K562 (cell line): ENCODE results near the gene TEX53. TPM values are rescaled to one million over a fixed set of nuclear protein-coding genes. Genes with fewer than 3 reads are reported as not detected.

Experiments used
- ATAC-seq: fragments of 200-7000 bp; cut with Tn5 transposase; 3 replicates; pipeline ENCODE4 v1.9.1; 2020; ENCODE audit warnings: moderate library complexity
- BruUV-seq: library from RNA; stranded (reverse); fragments of 400-500 nt; replicated peaks from 2 replicates; lab custom pipeline; 2021; lab: Mats Ljungman, UMichigan
- CTCF ChIA-PET: fragments of 300-600 bp; formaldehyde crosslinking; extraction: SDS; loops from one replicate; lab custom pipeline; 2021; ENCODE audit warnings: low intra/inter-chr PET ratio; lab: Yijun Ruan, JAX
- POLR2A ChIA-PET: fragments of 300-600, 350-650 bp; sonication (Branson Sonifier 250); formaldehyde crosslinking; extraction: SDS; loops from one replicate; lab custom pipeline; 2021; ENCODE audit warnings: antibody characterized with exemption, inconsistent platforms; lab: Yijun Ruan, JAX
- DNase-seq, 4 experiments: peaks; one replicate each; pipeline versions ENCODE4 v3.0.0 to v3.0.0-alpha.2; 2011 to 2018; ENCODE audit warnings: low spot score in 3 of 4, mixed read lengths in 3 of 4; ENCODE audit errors: extremely low read depth in 1 of 4
- FAIRE-seq: peaks from 2 replicates; lab custom pipeline; 2011; peaks lifted over from hg19 to GRCh38; lab: Jason Lieb, UNC
- H2AFZ ChIP-seq: 2 replicates; pipeline ENCODE4 v1.6.0; 2011; ENCODE audit warnings: low read depth, low read length, control low read depth, inconsistent platforms
- H3K27ac ChIP-seq: fragments of 200-600 bp; 3 replicates; pipeline ENCODE4 v1.8.0; 2011; ENCODE audit warnings: low read depth, mild to moderate bottlenecking, control low read depth, inconsistent platforms, low read length, moderate library complexity, mixed read lengths; ENCODE audit errors: extremely low read depth
- H3K27me3 ChIP-seq, 2 experiments: fragments of 300-600 bp in 1 of 2; 2 replicates in 1 of 2; 3 replicates in 1 of 2; pipeline versions ENCODE4 v1.6.0 to v1.8.0; 2011; ENCODE audit warnings: inconsistent platforms in 2 of 2, low read length in 2 of 2, mild to moderate bottlenecking in 1 of 2, mixed read lengths in 1 of 2, moderate library complexity in 1 of 2; ENCODE audit not compliant: control insufficient read depth in 2 of 2, insufficient read depth in 2 of 2
- H3K36me3 ChIP-seq: fragments of 300-600 bp; 3 replicates; pipeline ENCODE4 v1.8.0; 2011; ENCODE audit warnings: mild to moderate bottlenecking, low read length, inconsistent platforms; ENCODE audit not compliant: control insufficient read depth, insufficient read depth
- H3K4me1 ChIP-seq, 2 experiments: fragments of 200-600 bp in 1 of 2; replicated peaks in 1 of 2; 2 replicates in 1 of 2; 3 replicates in 1 of 2; pipeline versions ENCODE4 v1.5.1 to v1.8.0; 2011; ENCODE audit warnings: inconsistent platforms in 2 of 2, low read length in 2 of 2, mild to moderate bottlenecking in 1 of 2, mixed read lengths in 1 of 2, moderate library complexity in 1 of 2; ENCODE audit not compliant: control insufficient read depth in 2 of 2, insufficient read depth in 2 of 2
- H3K4me2 ChIP-seq: 2 replicates; pipeline ENCODE4 v1.6.1; 2011; ENCODE audit warnings: low read length, control low read depth, inconsistent platforms, mixed read lengths; ENCODE audit not compliant: insufficient read depth
- H3K4me3 ChIP-seq: fragments of 200-600 bp; sonication (generic), shearing (Covaris generic); 2 replicates; pipeline ENCODE4 v1.5.1; 2016; ENCODE audit warnings: control low read depth, inconsistent platforms
- H3K79me2 ChIP-seq: fragments of 200-600 bp; 3 replicates; pipeline ENCODE4 v1.8.0; 2011; ENCODE audit warnings: low read length, inconsistent platforms; ENCODE audit not compliant: control insufficient read depth, insufficient read depth
- H3K9ac ChIP-seq, 2 experiments: 2 replicates each; pipeline versions ENCODE4 v1.6.0 to v1.6.1; 2011; ENCODE audit warnings: low read depth in 2 of 2, low read length in 2 of 2, control low read depth in 1 of 2, inconsistent platforms in 1 of 2, mild to moderate bottlenecking in 1 of 2, mixed read lengths in 1 of 2; ENCODE audit not compliant: insufficient read depth in 1 of 2
- H3K9me1 ChIP-seq: one replicate; pipeline ENCODE4 v1.6.0; 2011; ENCODE audit warnings: inconsistent platforms, mild to moderate bottlenecking, low read length, moderate library complexity; ENCODE audit not compliant: control insufficient read depth, insufficient read depth
- H3K9me3 ChIP-seq: replicated peaks from 2 replicates; pipeline ENCODE4 v1.5.1; 2011; ENCODE audit warnings: low read depth, low read length, inconsistent platforms; ENCODE audit not compliant: control insufficient read depth, insufficient read depth
- H4K20me1 ChIP-seq: replicated peaks from 2 replicates; pipeline ENCODE4 v1.6.1; 2011; ENCODE audit warnings: low read length, inconsistent platforms, mixed read lengths; ENCODE audit not compliant: control insufficient read depth, insufficient read depth
- ATF3 ChIP-seq, 2 experiments: fragments of 450-650 bp in 1 of 2; sonication (generic) in 1 of 2; formaldehyde crosslinking in 1 of 2; IDR thresholded peaks in 1 of 2; conservative IDR thresholded peaks in 1 of 2; 2 replicates each; pipeline versions ENCODE4 v1.6.1 to v1.8.1; 2016 to 2023; ENCODE audit warnings: mild to moderate bottlenecking in 2 of 2, moderate library complexity in 2 of 2, inconsistent platforms in 1 of 2, missing genetic modification reagents in 1 of 2
- BRD4 ChIP-seq: fragments of 200-600 bp; sonication (generic); IDR thresholded peaks from 2 replicates; pipeline ENCODE4 v1.6.1; 2017; ENCODE audit warnings: inconsistent platforms
- CBX8 ChIP-seq: fragments of 200-600 bp; sonication (generic); IDR thresholded peaks from 2 replicates; pipeline ENCODE4 v1.6.1; 2012; ENCODE audit warnings: borderline replicate concordance, mixed run types, low read depth, mild to moderate bottlenecking, moderate library complexity, mixed read lengths, low read length, control low read depth, inconsistent platforms; ENCODE audit not compliant: poor library complexity, severe bottlenecking; ENCODE audit errors: extremely low read depth
- CLOCK ChIP-seq: fragments of 250-450 bp; sonication (Bioruptor Pico); IDR thresholded peaks from 2 replicates; pipeline ENCODE4 v1.4.0; 2020; ENCODE audit warnings: mild to moderate bottlenecking, moderate library complexity, borderline replicate concordance
- ETV1 ChIP-seq: fragments of 450-650 bp; conservative IDR thresholded peaks from 2 replicates; pipeline ENCODE4 v1.6.1; 2016; ENCODE audit warnings: missing genetic modification characterization, control low read depth, low read depth, missing compliant biosample characterization
- MCM3 ChIP-seq: fragments of 450-650 bp; IDR thresholded peaks from 2 replicates; pipeline ENCODE4 v1.6.1; 2016
- MTA2 ChIP-seq: fragments of 450-650 bp; IDR thresholded peaks from 2 replicates; pipeline ENCODE4 v1.6.1; 2016; ENCODE audit warnings: low read depth
- NFIC ChIP-seq: fragments of 450-650 bp; IDR thresholded peaks from 2 replicates; pipeline ENCODE4 v1.6.1; 2017; ENCODE audit warnings: mild to moderate bottlenecking, inconsistent platforms
- NFYB ChIP-seq: IDR thresholded peaks from 2 replicates; pipeline ENCODE4 v1.6.1; 2011; ENCODE audit warnings: mild to moderate bottlenecking, moderate library complexity; ENCODE audit not compliant: insufficient read length; ENCODE audit errors: extremely low read depth
- ZFP30 ChIP-seq: fragments of 250-450 bp; sonication (Bioruptor Pico); IDR thresholded peaks from 2 replicates; pipeline ENCODE4 v1.8.0; 2022; ENCODE audit warnings: moderate library complexity, mild to moderate bottlenecking, inconsistent platforms, borderline replicate concordance
- ZNF324 ChIP-seq: fragments of 250-450 bp; sonication (Bioruptor Pico); IDR thresholded peaks from 2 replicates; pipeline ENCODE4 v1.4.0; 2020; ENCODE audit warnings: mild to moderate bottlenecking
- ZNF707 ChIP-seq: fragments of 250-450 bp; sonication (Bioruptor Pico); conservative IDR thresholded peaks from 2 replicates; pipeline ENCODE4 v1.8.0; 2022; ENCODE audit warnings: inconsistent platforms, mild to moderate bottlenecking, moderate library complexity
- WGBS: fragments of 100-300 bp; shearing (Covaris generic); methylation state at CpG from one replicate; pipeline ENCODE4 v1.1.6; 2016; ENCODE audit warnings: low coverage, mixed read lengths; ENCODE audit not compliant: insufficient coverage; ENCODE audit errors: missing lambda C conversion rate; 5-methylcytosine and 5-hydroxymethylcytosine counted together
- in situ Hi-C: fragments of 300-500 bp; cut with MboI; formaldehyde crosslinking; loops from 4 replicates; pipeline ENCODE4 v1.15.0; 2018; ENCODE audit warnings: inconsistent platforms, mixed read lengths
- intact Hi-C: fragments of 100-400 bp; cut with micrococcal nuclease; formaldehyde crosslinking; loops from 2 replicates; pipeline ENCODE4 v1.14.2; 2022
- polyA plus RNA-seq, 8 experiments: library from polyadenylated mRNA; depleted of rRNA in 4 of 8; stranded (reverse) in 5 of 8; unstranded in 3 of 8; fragments of >200 nt; fragmentation: Nextera tagmentation in 2 of 8; fragmentation: Illumina TruSeq in 1 of 8; extraction: Ambion mirVana in 2 of 8; extraction: Trizol in 1 of 8; gene quantifications; 2 replicates each; pipeline versions ENCODE4 v1.2.1 to v1.2.3, GENCODE V29; 2011 to 2014; ENCODE audit warnings: inconsistent platforms in 1 of 8, missing spikeins in 1 of 8
- total RNA-seq, 7 experiments: library from RNA; depleted of rRNA in 6 of 7; stranded (reverse); fragments of >200 nt in 6 of 7; fragmentation: Illumina TruSeq in 2 of 7; extraction: Trizol in 2 of 7; gene quantifications; 2 replicates each; pipeline versions ENCODE4 v1.2.1 to v1.2.3, GENCODE V29; 2011 to 2021; ENCODE audit warnings: low replicate concordance in 1 of 7

The TEX53 gene
- total and polyA plus RNA-seq, 9 of the 15 experiments (the other 6 are each of a cell fraction or from before 2014, with no cell fraction given): not detected

- FAIRE-seq (no peak), ATAC-seq (no peak), DNase-seq (no peak)
- H3K4me2 ChIP-seq: no peak overlapping the region
- no peaks in the 10 kb centered on the region for H3K79me2 ChIP-seq
- WGBS: 2% methylated on average over 5 of the region's 5 CpGs
- H3K27ac ChIP-seq: no peak overlapping the region
- no peaks in the 10 kb centered on the region for H3K9me3 ChIP-seq
- no peaks in the 10 kb centered on the region for H3K4me1 ChIP-seq
- H2AFZ ChIP-seq: no peak overlapping the region
- TF ChIP-seq ZNF324 (CRISPR knock-in tag) (no peak), NFIC (no peak), CBX8 (no peak), ZNF707 (no peak), ATF3 (IDR thresholded peaks at IDR 0.05) (no peak), ATF3 (CRISPR knock-in tag; conservative IDR thresholded peaks at IDR 0.05) (no peak), MCM3 (no peak), ZFP30 (CRISPR knock-in tag) (no peak), ETV1 (tag) (no peak), MTA2 (no peak), NFYB (no peak), BRD4 (no peak), CLOCK (no peak)
- H3K27me3 ChIP-seq: peaks cover 6 to 35% of the 10 kb centered on the region in 2 experiments; a peak in 4 of 5 replicates
- no TSS peak for BruUV-seq
- intact Hi-C loops: no loop called here
- in situ Hi-C loops: no loop called here
- H3K4me3 ChIP-seq: no peak overlapping the region
- ChIA-PET CTCF (no interaction called here), POLR2A (interaction anchor here (0.5 to 1.9 kb wide), 3 partner anchors 8 to 91 kb away, joined by 3 to 5 read pairs (median 3); no protein-coding TSS in a partner anchor)
- H4K20me1 ChIP-seq: no peaks in the 10 kb centered on the region; the same call in 1 of the 2 replicates
- H3K9ac ChIP-seq: no peak overlapping the region
- H3K9me1 ChIP-seq: no peaks in the 10 kb centered on the region
- H3K36me3 ChIP-seq: no peaks in the 10 kb centered on the region
Observed at GRCh38 chr9:114666401-114666800, 8.8 kb upstream of the TEX53 start.
